ENCODE results near the gene COL6A2.
"Not testable (repeated sequence)": the region's sequence is repeated elsewhere in the genome, so short reads cannot be mapped to it uniquely, and the experiment has no call there.

COL6A2 gene

GRCh38 chr21:46061063-46061462, 36.8 kb upstream of the COL6A2 start:
- DNase-seq, result no peak

- no peak for DNase-seq
These were observed 36.4 kb upstream of the COL6A2 start for GRCh38 chr21:46061518-46061917.

- DNase-seq, result no peak
These were observed 36.0 kb upstream of the COL6A2 start for GRCh38 chr21:46061950-46062349.

GRCh38 chr21:46062471-46063211, 35.3 kb upstream of the COL6A2 start:
- DNase-seq, result no peak

GRCh38 chr21:46063227-46063626, 34.7 kb upstream of the COL6A2 start:
- DNase-seq, result no peak

- no peak for DNase-seq
These were observed 33.9 kb upstream of the COL6A2 start for GRCh38 chr21:46063734-46064680.

GRCh38 chr21:46064870-46065214, 33.1 kb upstream of the COL6A2 start:
- DNase-seq, result no peak

- no peak for DNase-seq
These were observed 32.5 kb upstream of the COL6A2 start for GRCh38 chr21:46065215-46065913.

GRCh38 chr21:46065914-46066551, 31.9 kb upstream of the COL6A2 start:
- no peak for DNase-seq

GRCh38 chr21:46066591-46067331, 31.2 kb upstream of the COL6A2 start:
- no peak for DNase-seq

GRCh38 chr21:46067505-46068201, 30.3 kb upstream of the COL6A2 start:
- no peak for DNase-seq

GRCh38 chr21:46068516-46069079, 29.3 kb upstream of the COL6A2 start:
- no peak for DNase-seq

- no peak for DNase-seq
These were observed 28.7 kb upstream of the COL6A2 start for GRCh38 chr21:46069166-46069565.

- no peak for DNase-seq
These were observed 28.1 kb upstream of the COL6A2 start for GRCh38 chr21:46069719-46070279.

- DNase-seq, result no peak
These were observed 26.8 kb upstream of the COL6A2 start for GRCh38 chr21:46071082-46071481.

- DNase-seq, result not testable (repeated sequence)
These were observed 21.2 kb upstream of the COL6A2 start for GRCh38 chr21:46076724-46077123.

GRCh38 chr21:46077674-46078101, 20.2 kb upstream of the COL6A2 start:
- no peak for DNase-seq

GRCh38 chr21:46078322-46078977, 19.5 kb upstream of the COL6A2 start:
- DNase-seq, result no peak

- DNase-seq, result no peak
These were observed 18.9 kb upstream of the COL6A2 start for GRCh38 chr21:46078978-46079351.

All from central memory CD4-positive, alpha-beta T cell (primary cell).